HepG2 (cell line): ENCODE data around the gene USP1. TPM values are rescaled to one million over a fixed set of nuclear protein-coding genes. Genes with fewer than 3 reads are reported as not detected.

Experiments used
- GATA4 ChIP-seq: sonication (generic); IDR thresholded peaks from 2 replicates; pipeline ENCODE4 v1.6.1; 2016; ENCODE audit warnings: antibody characterized with exemption, low read depth, borderline replicate concordance
- HOXA5 ChIP-seq: sonication (generic); formaldehyde crosslinking; IDR thresholded peaks from 2 replicates; pipeline ENCODE4 v1.4.0; 2020; ENCODE audit warnings: missing genetic modification reagents
- KAT2B ChIP-seq: fragments of 150-350 bp; IDR thresholded peaks from 2 replicates; pipeline ENCODE4 v1.6.1; 2014; ENCODE audit warnings: low read depth, low read length, borderline replicate concordance
- KLF12 ChIP-seq: sonication (generic); formaldehyde crosslinking; IDR thresholded peaks from 2 replicates; pipeline ENCODE4 v1.4.0; 2020; ENCODE audit warnings: missing genetic modification reagents, borderline replicate concordance
- MYPOP ChIP-seq: sonication (generic); formaldehyde crosslinking; IDR thresholded peaks from 2 replicates; pipeline ENCODE4 v1.8.1; 2023; ENCODE audit warnings: mild to moderate bottlenecking, moderate library complexity, missing genetic modification reagents
- NAIF1 ChIP-seq: sonication (generic); formaldehyde crosslinking; IDR thresholded peaks from 2 replicates; pipeline ENCODE4 v1.5.0; 2020; ENCODE audit warnings: mild to moderate bottlenecking, missing genetic modification reagents, borderline replicate concordance
- NR2F2 ChIP-seq: IDR thresholded peaks from 2 replicates; pipeline ENCODE4 v1.6.1; 2012; ENCODE audit warnings: low read depth, inconsistent platforms, borderline replicate concordance
- PBX3 ChIP-seq: sonication (generic); formaldehyde crosslinking; IDR thresholded peaks from 2 replicates; pipeline ENCODE4 v1.8.1; 2023; ENCODE audit warnings: missing genetic modification reagents, inconsistent platforms, borderline replicate concordance
- SATB2 ChIP-seq: sonication (generic); formaldehyde crosslinking; IDR thresholded peaks from 2 replicates; pipeline ENCODE4 v1.5.0; 2020; ENCODE audit warnings: missing genetic modification reagents
- STAT5B ChIP-seq: sonication (generic); formaldehyde crosslinking; IDR thresholded peaks from 2 replicates; pipeline ENCODE4 v1.4.0; 2020; ENCODE audit warnings: missing genetic modification reagents
- TFAP4 ChIP-seq: sonication (generic); IDR thresholded peaks from 2 replicates; pipeline ENCODE4 v1.6.1; 2016; ENCODE audit warnings: low read depth, borderline replicate concordance
- TOPORS ChIP-seq: sonication (generic); formaldehyde crosslinking; IDR thresholded peaks from 2 replicates; pipeline ENCODE4 v1.8.0; 2023; ENCODE audit warnings: mild to moderate bottlenecking, missing genetic modification reagents
- ZBTB40 ChIP-seq, 2 experiments: fragments of 450-650 bp in 1 of 2; sonication (generic) in 1 of 2; formaldehyde crosslinking in 1 of 2; IDR thresholded peaks; 2 replicates each; pipeline versions ENCODE4 v1.6.1 to v1.8.0; 2016 to 2022; ENCODE audit warnings: antibody characterized with exemption in 1 of 2, mild to moderate bottlenecking in 1 of 2, missing genetic modification reagents in 1 of 2
- ZNF136 ChIP-seq: sonication (generic); formaldehyde crosslinking; IDR thresholded peaks from 2 replicates; pipeline ENCODE4 v1.8.1; 2022; ENCODE audit warnings: low read depth, mild to moderate bottlenecking, moderate library complexity, missing genetic modification reagents
- ZNF432 ChIP-seq: sonication (generic); formaldehyde crosslinking; IDR thresholded peaks from 2 replicates; pipeline ENCODE4 v1.5.0; 2020; ENCODE audit warnings: missing genetic modification reagents, mild to moderate bottlenecking, borderline replicate concordance
- ZNF569 ChIP-seq: sonication (generic); formaldehyde crosslinking; IDR thresholded peaks from 2 replicates; pipeline ENCODE4 v1.5.0; 2020; ENCODE audit warnings: mild to moderate bottlenecking, missing genetic modification reagents, moderate library complexity, borderline replicate concordance
- polyA plus RNA-seq, 8 experiments: library from polyadenylated mRNA; depleted of rRNA in 3 of 8; stranded (reverse) in 7 of 8; unstranded in 1 of 8; fragments of >200 nt; fragmentation: Illumina TruSeq in 4 of 8; extraction: Trizol in 4 of 8; gene quantifications; 2 replicates each; pipeline versions ENCODE4 v1.2.1 to v1.2.3, GENCODE V29; 2011 to 2016; ENCODE audit warnings: low read depth in 4 of 8, missing spikeins in 1 of 8, mixed read lengths in 1 of 8; ENCODE audit not compliant: insufficient read depth in 1 of 8
- total RNA-seq, 5 experiments: library from RNA; depleted of rRNA; stranded (reverse); fragments of >200 nt; fragmentation: Illumina TruSeq; extraction: Trizol; gene quantifications; 2 replicates each; pipeline ENCODE4 v1.2.3, GENCODE V29; 2016; ENCODE audit warnings: low read depth in 1 of 5

Gene USP1
- total and polyA plus RNA-seq, 2 of the 13 experiments (the other 11 are each of a cell fraction or from before 2014, with no cell fraction given) = 9.0 to 64.6 TPM

- TF ChIP-seq PBX3 (CRISPR knock-in tag) (no peak), ZNF136 (peak; percentile 45; the same call in 1 of the 2 replicates), NR2F2 (0 out of 2 replicates have a peak, but pooled peaks have one; percentile 55), ZNF569 (CRISPR knock-in tag) (no peak; the same call in 1 of the 2 replicates), TOPORS (CRISPR knock-in tag) (no peak), STAT5B (CRISPR knock-in tag) (no peak), TFAP4 (peak; percentile 11; the same call in 1 of the 2 replicates), HOXA5 (CRISPR knock-in tag) (no peak), ZNF432 (CRISPR knock-in tag) (no peak), NAIF1 (CRISPR knock-in tag) (peak; percentile 89), KAT2B (no peak), MYPOP (peak; percentile 87; the same call in 1 of the 2 replicates), ZBTB40 (IDR thresholded peaks at IDR 0.05) (no peak), ZBTB40 (CRISPR knock-in tag; IDR thresholded peaks at IDR 0.05) (no peak; the same call in 1 of the 2 replicates), KLF12 (CRISPR knock-in tag) (peak; percentile 14; the same call in 1 of the 2 replicates), SATB2 (CRISPR knock-in tag) (no peak), GATA4 (no peak; the same call in none of the 2 replicates)
These were observed at the start of gene USP1 (continued) for GRCh38 chr1:62436466-62437272.
